Measurements from ENCODE around the gene ALDH9A1. TPM values are rescaled to one million over a fixed set of nuclear protein-coding genes. Genes with fewer than 3 reads are reported as not detected.
"Not testable (repeated sequence)": the region's sequence is repeated elsewhere in the genome, so short reads cannot be mapped to it uniquely, and the experiment has no call there.

ALDH9A1 gene
- total RNA-seq: 229 and 270 TPM in 2 replicates
- 217 and 223 TPM in 2 replicates for polyA plus RNA-seq
- polyA plus RNA-seq (2012): 77.7 and 90.2 TPM in 2 replicates
- polyA minus RNA-seq (ENCODE audit: low replicate concordance): 30.5 and 56.6 TPM in 2 replicates

DNA sequence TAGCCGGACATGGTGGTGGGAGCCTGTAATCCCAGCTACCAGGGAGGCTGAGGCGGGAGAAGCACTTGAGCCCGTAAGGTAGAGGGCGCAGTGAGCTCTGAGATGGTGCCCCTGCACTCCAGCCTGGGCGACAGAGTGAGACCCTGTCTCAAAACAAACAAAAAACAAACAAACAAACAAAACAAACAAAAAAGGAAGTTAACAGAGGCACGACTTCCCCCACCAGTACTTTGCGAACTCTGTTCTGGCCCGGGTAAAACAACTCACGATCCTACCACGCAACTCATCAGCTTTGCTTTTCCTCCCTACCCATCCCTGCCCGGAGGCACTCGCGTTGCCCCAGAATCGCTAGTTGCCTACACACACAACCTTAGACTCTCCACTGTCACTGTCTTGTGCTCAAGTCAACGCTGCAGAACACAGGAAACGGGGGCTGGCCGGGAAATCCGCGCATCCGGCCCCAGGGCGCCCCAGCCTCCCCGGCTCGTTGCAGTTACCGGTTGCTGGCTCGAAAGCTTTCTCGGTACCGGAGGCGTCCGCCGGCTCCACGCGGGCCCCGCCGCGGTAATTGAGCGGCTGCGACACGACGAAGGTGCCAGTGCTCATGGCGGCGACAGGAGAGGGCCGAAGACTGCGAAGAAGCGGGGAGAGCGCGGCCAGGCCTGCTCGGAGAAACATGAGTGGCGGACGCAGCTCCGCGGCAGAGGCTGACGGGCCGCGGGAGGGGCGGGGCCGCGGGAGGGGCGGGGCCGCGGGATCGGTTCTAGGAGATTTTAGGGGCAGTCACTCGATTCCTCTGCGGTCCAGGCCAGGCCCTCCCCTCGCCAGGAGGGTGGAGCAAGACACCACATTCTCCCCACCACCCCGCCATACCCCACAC is at the start of gene ALDH9A1:
TSS of gene ALDH9A1 (minus strand) at position 682 of the 880 bp plus-strand sequence. CDS start at position 678, 4 bp downstream.
- Histone ChIP-seq H3K4me3 (replicated peaks in 1 of 4; ENCODE audit: control extremely low read depth in 1 of 4, insufficient read depth in 1 of 4, low read depth in 3 of 4, low read length in 4 of 4) (peak within 1 kb of the TSS; percentile 62 to 99 (median 84)), H3K9ac (ENCODE audit: insufficient read depth, low read length) (peak within 1 kb of the TSS; percentile 91), H3K27ac (ENCODE audit: insufficient read depth, low read length) (peak within 1 kb of the TSS; percentile 78), H3K27me3 (ENCODE audit: control insufficient read depth, insufficient read depth, low read length) (no peaks in the 10 kb centered on the region), H3K36me3 (ENCODE audit: control insufficient read depth, insufficient read depth, low read length) (no peaks in the 10 kb centered on the region), H3K4me2 (ENCODE audit: extremely low read depth, insufficient read depth, low read length) (peak within 1 kb of the TSS; percentile 98), H3K9me3 (ENCODE audit: control insufficient read depth, insufficient read depth, low read depth, low read length) (no peaks in the 10 kb centered on the region), H3K79me2 (ENCODE audit: control insufficient read depth, insufficient read depth, low read length) (peaks cover 24% of the 10 kb centered on the region), H2AFZ (ENCODE audit: low read length) (peak within 1 kb of the TSS; percentile 99), H4K20me1 (ENCODE audit: control insufficient read depth, extremely low read depth, insufficient read depth, low read length) (no peaks in the 10 kb centered on the region), H3K4me1 (ENCODE audit: control insufficient read depth, extremely low read depth, insufficient read depth, low read length) (no peaks in the 10 kb centered on the region)
- DNase-seq (ENCODE audit: low read depth in 2 of 2): peak; percentile 80 to 86
- TF ChIP-seq CTCF (conservative IDR thresholded peaks at IDR 0.05 in 1 of 2, IDR thresholded peaks at IDR 0.05 in 1 of 2; ENCODE audit: low read depth in 1 of 2, low read length in 2 of 2): peak; percentile 12 to 36
- no peak for TF ChIP-seq EZH2 (IDR thresholded peaks at IDR 0.05; ENCODE audit: low read length, missing control alignments)

DNA sequence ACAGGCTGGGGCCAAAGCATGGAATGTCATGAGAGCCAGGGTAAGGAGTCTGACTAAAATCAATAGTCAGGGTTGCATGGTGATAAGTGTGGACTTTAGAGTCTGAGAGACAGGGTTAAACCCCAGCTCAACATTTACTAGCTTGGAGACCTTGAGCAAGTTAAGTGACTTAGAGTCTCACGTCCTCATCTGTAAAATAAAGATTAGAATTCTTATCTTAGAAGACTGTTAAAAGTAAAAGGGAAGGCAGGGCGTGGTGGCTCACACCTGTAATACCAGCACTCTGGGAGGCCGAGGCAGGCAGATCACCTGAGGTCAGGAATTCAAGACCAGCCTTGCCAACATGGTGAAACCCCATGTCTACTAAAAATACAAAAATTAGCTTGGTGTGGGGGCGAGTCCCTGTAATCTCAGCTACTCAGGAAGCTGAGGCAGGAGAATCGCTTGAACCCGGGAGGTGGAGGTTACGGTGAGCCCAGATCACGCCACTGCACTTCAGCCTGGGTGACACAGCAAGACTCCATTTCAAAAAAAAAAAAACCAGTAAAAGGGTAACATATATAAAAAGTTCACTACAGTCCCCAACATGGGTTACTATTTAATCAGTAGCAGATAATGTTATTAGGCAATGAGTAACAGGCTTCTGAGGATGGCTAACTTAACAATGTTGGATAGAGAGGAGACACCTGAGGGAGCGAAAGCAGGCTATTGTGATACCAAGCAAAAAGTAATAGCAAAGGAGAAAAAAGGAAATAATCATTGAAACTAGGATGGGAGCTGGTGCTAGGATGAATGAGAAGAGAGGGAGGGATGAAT is 49.5 kb upstream of the ALDH9A1 start:
- no peaks in the 10 kb centered on the region for H3K79me2 ChIP-seq (ENCODE audit: control insufficient read depth, insufficient read depth, low read length)
- H2AFZ ChIP-seq (ENCODE audit: low read length): no peak overlapping the region
- H3K9ac ChIP-seq (ENCODE audit: insufficient read depth, low read length): no peak overlapping the region
- TF ChIP-seq CTCF (conservative IDR thresholded peaks at IDR 0.05 in 1 of 2, IDR thresholded peaks at IDR 0.05 in 1 of 2; ENCODE audit: low read depth in 1 of 2, low read length in 2 of 2) (no peak), EZH2 (IDR thresholded peaks at IDR 0.05; ENCODE audit: low read length, missing control alignments) (no peak)
- no peaks in the 10 kb centered on the region for H3K4me1 ChIP-seq (ENCODE audit: control insufficient read depth, extremely low read depth, insufficient read depth, low read length)
- no peak overlapping the region for H3K4me2 ChIP-seq (ENCODE audit: extremely low read depth, insufficient read depth, low read length)
- no peaks in the 10 kb centered on the region for H3K9me3 ChIP-seq (ENCODE audit: control insufficient read depth, insufficient read depth, low read depth, low read length)
- no peak for DNase-seq (ENCODE audit: low read depth in 2 of 2)
- peaks cover 2% of the 10 kb centered on the region for H3K36me3 ChIP-seq (ENCODE audit: control insufficient read depth, insufficient read depth, low read length)
- H3K27ac ChIP-seq (ENCODE audit: insufficient read depth, low read length): no peak overlapping the region
- H4K20me1 ChIP-seq (ENCODE audit: control insufficient read depth, extremely low read depth, insufficient read depth, low read length): no peaks in the 10 kb centered on the region
- H3K4me3 ChIP-seq (replicated peaks in 1 of 4; ENCODE audit: control extremely low read depth in 1 of 4, insufficient read depth in 1 of 4, low read depth in 3 of 4, low read length in 4 of 4): no peak overlapping the region
- no peaks in the 10 kb centered on the region for H3K27me3 ChIP-seq (ENCODE audit: control insufficient read depth, insufficient read depth, low read length)

GRCh38 chr1:165744913-165745312 is 46.6 kb upstream of the ALDH9A1 start:
- H3K4me2 ChIP-seq (ENCODE audit: extremely low read depth, insufficient read depth, low read length); H4K20me1 ChIP-seq (ENCODE audit: control insufficient read depth, extremely low read depth, insufficient read depth, low read length); H2AFZ ChIP-seq (ENCODE audit: low read length); H3K36me3 ChIP-seq (ENCODE audit: control insufficient read depth, insufficient read depth, low read length); H3K79me2 ChIP-seq (ENCODE audit: control insufficient read depth, insufficient read depth, low read length); H3K27ac ChIP-seq (ENCODE audit: insufficient read depth, low read length); H3K9me3 ChIP-seq (ENCODE audit: control insufficient read depth, insufficient read depth, low read depth, low read length); H3K27me3 ChIP-seq (ENCODE audit: control insufficient read depth, insufficient read depth, low read length); H3K4me3 ChIP-seq (replicated peaks in 1 of 4; ENCODE audit: control extremely low read depth in 1 of 4, insufficient read depth in 1 of 4, low read depth in 3 of 4, low read length in 4 of 4); H3K9ac ChIP-seq (ENCODE audit: insufficient read depth, low read length); H3K4me1 ChIP-seq (ENCODE audit: control insufficient read depth, extremely low read depth, insufficient read depth, low read length); DNase-seq (ENCODE audit: low read depth in 2 of 2): not testable (repeated sequence)
